Activated T-cell treated with anti-CD3 and anti-CD28 coated beads for 24 hours (primary cell): ENCODE results near the gene CALN1.

ENCODE experiments used
- DNase-seq: peaks from one replicate; pipeline ENCODE4 v3.0.0-alpha.2; 2020; ENCODE audit warnings: low read depth

Gene CALN1

DNA sequence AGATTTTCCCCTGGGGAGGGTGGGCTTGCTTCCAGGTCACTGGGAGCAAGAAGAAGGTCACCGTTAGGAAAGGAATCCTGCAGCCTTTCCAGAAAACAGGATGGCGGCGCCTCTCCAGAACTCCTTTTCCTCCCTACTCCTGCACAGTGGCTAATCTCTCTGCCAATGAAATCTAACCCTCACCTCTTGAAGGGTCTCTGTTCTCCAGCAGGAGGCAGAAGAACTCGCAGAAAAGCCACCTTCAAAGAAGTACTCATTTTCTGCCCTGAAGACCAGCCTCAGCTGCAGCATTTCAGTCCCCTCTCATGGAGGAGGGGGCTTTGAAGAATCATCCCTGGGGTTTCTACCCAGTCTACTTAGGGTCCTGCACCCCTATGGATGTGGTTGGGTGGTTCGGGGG lies 626.9 kb downstream of the CALN1 start:
- no peak for DNase-seq

DNA sequence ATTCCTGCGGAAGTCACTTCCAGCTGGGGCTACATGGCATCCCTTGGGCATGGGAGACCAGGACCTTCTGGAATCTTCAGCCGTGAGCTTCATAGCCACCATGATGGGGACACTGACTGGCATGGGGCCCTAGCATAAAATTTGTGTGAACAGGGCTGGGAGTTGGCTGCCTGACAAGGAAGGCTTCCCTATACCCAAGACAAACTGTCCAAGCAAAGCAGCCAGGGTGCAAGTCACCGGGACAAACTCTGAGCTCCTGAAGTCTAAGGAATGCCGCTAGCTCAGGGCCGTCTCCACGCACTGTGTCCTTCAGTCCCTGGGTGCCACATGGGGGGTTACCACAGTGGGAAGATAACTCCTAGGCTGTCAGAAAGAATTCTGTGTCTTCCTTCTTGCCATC lies 627.4 kb downstream of the CALN1 start:
- no peak for DNase-seq

DNA sequence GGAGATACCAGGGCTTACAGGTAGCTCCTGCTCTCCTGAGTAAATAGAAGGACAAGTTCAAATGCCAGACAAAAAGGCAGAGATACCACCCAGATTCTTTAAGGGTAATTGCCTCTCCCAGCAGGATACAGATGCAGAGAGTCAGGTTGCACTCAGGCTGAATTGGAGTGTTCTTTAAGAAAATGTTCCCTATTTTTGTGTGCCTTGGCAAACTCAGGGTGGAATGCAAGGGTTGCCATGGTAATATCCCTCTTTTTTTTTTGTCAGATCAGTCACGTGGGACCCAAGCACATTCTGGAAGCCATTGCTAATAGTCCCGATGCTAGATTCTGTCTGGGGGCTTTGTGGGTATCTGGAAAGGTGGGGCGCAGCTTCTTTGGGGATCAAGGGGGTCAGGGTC lies 628.0 kb downstream of the CALN1 start:
- DNase-seq: no peak

DNA sequence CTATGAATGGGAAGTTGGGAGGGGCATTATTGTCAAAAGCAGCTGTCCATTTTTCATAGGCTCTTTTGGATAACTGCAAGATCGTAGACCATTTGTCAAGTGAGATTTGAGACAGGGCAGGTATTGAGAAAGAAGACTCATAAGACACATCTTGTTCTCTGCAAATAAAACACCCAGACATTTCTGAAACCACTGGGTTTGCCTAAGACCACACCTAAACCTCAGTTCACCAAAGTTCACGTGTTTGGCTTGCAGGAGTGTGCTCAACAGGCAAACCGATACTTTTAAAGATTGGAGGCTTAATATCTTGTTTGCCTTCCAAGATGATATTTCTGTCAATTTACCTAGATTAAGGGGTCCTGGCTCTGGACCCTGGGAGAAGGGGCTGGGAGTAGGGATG lies 628.4 kb downstream of the CALN1 start:
- no peak for DNase-seq

DNA sequence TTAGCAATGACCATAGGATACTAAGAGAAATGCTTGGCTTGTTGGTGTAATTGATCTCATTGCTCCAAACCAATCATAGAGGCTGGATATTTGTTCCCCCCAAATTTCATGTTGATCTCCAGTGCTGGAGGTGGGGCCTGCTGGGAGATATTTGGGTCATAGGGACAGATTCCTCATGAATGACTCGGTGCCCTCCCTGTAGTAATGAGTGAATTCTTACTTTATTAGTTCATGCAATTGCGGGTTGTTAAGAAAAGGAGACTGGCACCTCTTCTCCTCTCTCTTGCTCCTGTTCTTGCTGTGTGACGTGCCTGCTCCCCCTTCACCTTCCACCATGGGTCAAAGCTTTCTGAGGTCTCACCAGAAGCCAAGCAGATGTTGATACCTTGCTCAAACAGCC lies 630.1 kb downstream of the CALN1 start:
- no peak for DNase-seq

DNA sequence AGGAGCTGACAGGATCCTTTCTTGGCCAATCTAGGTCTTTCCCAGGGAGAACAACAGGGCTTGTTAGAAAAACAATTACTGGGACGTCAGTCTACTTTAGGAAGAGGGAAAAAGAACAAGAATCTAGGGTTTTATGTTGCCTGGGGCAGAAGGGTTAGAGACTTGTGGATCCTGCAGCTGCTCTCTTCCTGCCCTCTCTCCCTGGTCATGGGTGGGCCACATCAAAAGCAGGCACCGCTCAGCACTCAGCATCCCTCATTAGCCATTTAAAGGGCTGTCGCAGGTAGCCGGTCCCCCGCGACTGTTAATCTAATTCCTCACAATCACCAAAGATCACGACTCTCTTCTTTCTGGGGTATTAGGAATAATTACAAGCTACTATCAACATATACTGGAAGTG lies 631.9 kb downstream of the CALN1 start:
- DNase-seq: no peak

DNA sequence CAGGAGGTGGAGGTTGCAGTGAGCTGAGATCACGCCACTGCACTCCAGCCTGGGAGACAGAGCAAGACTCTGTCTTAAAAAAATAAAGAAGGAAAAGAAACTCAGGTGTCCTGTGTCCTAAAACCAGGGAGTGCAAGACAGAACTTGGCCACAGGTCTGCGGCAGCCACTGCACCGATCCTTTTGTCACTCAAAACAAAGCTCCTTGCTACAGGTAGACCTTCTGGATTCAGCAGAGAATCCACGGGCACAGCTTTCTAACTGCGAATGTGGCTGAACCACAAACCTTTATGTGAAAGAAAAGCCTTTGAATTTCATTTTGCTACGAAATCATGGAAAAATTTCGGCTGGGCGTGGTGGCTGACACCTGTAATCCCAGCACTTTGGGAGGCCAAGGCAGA lies 634.9 kb downstream of the CALN1 start:
- no peak for DNase-seq

DNA sequence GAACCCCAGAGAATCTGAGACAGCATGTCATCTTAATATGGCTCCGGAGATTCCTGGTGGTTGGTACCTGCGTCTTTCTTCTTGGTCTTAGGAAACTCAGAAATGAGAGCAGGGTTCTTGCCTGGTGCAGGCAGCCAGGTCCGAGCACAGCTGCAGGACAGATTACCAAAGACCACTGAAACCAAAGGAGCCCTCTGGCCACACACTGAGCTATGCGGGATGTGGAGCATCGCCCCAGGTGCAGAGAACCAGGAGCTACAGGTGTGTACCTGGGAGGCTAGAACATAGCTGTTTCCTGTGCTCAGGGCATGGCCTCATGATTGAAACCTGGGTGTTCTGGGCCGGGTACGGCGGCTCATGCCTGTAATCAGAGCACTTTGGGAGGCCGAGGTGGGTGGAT lies 635.4 kb downstream of the CALN1 start:
- DNase-seq: no peak

DNA sequence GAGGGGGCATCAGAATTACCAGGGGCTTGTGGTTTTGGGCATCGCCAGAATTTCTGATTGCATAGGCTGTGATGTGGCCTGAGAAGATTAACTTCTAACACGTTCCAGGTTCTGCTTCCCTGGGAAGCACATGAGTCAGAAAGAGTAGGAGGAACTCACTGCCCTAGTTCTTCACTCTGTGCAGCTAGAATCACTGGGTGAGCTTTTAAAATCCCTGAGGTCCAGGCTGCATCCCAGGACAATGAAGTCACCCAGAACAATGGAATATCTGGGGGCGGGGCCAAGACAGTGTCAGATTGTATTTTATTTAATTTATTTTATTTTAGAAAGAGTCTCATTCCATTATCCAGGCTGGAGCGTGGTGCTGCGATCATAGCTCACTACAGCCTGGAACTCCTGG lies 636.5 kb downstream of the CALN1 start:
- DNase-seq: no peak

DNA sequence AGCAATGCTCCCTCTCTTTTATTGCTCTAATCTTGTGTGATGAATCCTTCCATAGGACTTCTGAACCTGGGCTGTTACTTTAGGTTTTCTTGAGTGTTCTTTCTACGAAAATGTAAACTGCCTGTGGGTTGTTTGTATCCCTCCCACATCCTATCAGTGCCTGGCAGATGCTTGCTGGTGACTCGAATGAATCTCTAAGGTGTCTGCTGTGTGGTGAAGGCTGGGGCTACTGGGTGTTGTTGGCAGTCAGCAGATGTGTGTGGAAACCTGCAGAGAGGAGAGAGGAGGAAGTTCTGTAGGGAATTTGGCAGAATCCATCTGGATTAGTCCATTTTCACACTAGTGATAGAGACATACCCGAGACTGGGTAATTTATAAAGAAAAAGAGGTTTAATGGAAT lies 639.4 kb downstream of the CALN1 start:
- no peak for DNase-seq

DNA sequence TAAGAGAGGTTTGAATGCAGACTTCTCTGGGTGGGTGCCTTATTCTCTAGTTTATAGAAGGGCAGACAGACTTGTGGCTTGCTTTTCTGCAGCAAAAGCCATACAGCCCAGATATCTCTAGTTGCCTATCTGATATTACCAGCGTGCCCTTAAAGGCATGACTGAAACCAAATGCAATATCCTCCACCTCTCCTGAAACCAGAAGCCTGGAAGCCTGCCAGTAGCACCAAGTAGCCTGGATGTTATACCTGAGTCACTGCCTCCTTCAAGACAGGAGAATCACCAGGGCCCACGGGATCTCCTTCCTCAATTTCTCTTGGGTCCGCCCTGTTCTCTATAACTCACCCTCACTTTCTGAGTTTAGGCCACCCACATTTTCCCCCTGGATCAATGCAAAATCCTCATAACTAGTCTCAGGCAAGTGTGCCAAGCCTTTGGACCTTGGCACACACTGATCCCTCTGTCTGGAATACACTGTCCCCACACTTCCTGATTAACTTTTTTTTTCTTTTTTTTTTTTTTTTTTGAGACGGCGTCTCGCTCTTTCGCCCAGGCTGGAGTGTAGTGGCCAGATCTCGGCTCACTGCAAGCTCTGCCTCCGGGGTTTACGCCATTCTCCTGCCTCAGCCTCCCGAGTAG lies 641.8 kb downstream of the CALN1 start:
- no peak for DNase-seq

DNA sequence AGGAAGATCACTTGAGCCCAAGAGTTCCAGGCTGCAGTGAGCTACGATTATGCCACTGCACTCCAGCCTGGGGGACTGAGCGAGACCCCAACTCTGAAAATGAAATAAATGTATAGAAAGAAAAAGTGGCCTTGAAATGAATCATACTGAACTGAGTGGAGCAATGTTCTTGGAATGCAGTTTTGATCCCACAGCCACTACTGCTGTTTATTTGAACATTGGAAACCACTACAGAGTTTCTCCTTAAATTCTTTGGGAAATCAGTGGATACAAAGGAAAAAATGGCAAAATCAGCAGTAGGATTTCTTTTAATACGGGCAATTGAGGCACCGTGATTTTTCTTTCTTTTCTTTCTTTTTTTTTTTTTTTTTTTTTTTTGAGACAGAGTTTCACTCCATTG lies 642.8 kb downstream of the CALN1 start:
- DNase-seq: no peak

DNA sequence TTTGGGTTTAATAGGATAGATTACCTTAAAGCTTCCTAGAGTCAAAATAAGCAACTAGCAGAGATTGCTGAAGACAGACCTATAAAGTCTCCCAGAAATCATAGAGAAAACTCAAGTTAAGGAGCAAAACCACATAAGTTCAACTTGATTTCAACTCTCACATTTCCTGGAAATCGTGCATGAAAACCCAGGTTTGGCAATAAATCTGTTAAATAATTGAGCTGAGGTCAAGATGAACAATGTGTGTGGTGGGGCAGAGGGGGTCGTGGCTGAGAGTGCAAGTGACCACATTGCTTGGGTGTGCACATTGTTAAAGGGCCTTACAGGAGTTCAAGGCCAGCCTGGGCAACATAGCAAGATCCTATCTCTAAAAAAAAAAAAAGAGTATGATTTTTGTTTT lies 643.7 kb downstream of the CALN1 start:
- DNase-seq: no peak

DNA sequence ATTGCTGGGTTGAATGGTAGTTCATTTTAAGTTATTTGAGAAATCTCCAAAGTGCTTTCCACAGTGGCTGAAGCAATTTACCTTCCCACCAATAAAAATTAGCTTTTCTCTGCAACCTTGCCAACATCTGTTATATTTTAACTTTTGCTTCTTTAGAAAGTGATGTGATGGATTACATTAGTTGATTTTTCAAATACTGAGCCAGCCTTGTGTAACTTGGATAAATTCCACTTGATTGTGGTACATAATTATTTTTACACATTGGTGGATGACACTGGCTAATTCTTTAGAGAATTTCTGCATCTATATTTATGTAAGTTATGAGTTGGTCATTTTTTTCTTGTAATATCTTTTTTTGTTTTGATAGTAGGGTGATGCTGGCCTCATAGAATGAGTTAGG lies 646.1 kb downstream of the CALN1 start:
- DNase-seq: no peak

DNA sequence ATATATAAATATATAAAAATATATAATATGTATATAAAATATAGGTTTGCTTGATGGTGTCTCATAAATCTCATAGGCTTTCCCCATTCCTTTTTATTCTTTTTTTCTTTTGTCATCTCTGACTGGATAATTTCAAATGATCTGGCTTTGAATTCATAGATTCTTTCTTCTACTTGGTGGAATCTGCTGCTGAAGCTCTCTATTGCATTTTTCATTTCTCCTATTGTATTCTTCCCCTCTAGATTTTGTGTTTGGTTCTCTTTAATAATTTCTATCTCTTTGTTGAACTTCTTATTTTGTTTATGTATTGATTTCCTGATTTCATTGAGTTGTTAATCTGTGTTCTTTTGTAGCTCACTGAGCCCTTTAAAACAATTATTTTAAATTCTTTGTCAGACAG lies 650.8 kb downstream of the CALN1 start:
- DNase-seq: no peak

DNA sequence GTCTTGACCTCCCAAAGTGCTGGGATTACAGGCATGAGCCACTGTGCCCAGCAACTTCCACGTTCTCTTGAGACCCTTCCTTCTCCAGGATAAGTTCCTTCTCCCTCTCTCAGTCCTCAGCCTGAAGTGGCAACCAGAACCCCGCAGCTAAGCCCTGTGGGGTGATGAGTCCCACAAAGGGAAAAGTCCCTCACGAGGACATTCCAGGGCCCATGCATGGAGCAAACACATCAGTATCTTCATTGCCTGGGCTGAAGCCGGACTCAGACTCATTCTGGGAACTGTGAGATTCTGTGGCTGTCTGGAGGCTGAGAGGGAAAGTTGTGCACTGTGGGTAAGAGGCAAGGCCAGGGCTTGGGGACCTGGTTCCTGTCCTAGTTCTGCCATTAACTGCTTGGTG lies 657.3 kb downstream of the CALN1 start:
- no peak for DNase-seq

DNA sequence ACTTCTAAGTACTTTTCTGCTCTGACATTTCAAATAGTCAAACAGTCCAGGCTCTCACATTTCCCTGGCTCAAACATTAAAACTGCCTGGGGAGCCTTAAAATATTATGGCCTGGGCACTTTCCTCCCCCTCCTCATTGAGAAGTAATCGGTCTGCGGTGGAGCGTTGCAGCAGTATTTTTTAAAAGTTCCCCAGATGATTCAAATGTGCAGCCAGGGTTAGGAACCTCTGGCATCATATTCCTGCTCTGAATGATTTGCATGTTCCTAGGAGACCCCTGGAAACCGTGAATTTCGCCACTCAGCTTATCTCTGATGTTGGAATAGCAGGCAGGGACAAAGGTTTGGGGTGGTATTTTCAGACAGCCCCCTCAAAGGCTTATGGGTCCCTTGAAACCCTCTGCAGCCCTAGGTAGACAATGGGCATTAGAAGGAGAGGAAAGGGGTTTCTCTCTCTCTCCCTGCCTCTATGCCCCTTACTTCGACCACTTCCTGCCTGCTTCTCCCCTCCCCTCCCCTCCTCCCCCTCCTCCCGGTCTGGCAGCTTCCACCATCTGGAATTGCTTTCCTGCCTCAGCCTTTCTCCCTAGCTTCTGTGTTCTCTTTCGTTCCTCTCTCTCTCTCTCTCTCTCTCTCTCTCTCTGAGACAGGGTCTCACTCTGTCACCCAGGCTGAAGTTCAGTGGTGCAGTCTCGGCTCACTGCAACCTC lies 658.0 kb downstream of the CALN1 start:
- no peak for DNase-seq

DNA sequence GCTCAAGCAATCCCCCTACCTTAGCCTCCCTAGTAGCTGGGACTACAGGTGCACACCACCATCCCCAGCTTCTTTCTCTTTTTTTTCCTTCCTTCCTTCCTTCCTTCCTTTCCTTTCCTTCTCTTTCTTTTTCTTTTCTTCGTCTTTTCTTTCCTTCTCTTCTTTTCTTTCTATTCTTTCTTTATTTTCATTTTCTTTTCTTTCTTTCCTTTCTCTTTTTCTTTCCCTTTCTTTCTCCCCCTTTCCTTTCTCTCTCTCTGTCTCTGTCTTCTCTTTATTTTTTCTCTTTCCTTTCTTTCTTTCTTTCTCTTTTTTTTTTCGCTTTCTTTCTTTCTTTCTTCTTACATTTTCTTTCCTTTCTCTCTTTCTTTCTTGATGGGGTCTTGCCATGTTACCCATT lies 658.9 kb downstream of the CALN1 start:
- no peak for DNase-seq

DNA sequence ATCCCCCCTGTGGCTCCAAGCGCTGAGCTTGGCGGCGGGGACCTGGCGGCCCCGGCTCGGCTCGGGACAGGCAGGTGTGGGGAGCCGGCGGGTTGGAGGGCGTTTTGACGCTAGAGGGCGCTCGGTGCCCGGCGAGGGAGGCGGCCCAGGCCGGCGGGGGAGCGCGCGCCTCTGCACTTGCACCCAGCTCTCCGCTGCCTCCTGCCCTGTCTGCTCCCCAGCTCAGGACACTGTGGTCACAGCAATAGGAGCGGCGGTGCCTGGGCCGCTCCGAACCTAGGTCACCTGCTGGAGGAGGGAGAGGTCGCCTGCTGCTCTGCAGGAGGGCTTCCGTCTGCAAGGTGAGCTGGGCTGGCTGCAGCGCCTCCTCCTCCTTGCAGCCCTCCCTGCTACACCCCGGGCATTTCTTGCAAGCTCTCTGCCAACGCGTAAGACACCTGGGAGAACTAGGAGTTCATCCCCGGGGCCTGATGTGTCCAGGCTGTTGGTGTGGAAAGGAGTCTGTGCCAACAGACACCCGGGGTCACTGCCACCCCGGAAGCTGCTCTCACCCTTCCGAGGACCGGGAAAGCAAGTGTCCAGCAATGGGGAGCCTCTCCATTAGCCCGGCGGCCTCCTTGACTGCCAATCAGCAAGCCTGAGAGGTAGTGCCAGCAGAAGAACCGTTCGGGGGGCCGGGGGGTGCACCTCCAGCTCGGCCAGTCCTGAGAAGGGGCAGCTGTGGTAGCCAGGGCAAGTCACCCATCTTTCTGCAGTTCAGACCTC lies 659.8 kb downstream of the CALN1 start:
- no peak for DNase-seq

DNA sequence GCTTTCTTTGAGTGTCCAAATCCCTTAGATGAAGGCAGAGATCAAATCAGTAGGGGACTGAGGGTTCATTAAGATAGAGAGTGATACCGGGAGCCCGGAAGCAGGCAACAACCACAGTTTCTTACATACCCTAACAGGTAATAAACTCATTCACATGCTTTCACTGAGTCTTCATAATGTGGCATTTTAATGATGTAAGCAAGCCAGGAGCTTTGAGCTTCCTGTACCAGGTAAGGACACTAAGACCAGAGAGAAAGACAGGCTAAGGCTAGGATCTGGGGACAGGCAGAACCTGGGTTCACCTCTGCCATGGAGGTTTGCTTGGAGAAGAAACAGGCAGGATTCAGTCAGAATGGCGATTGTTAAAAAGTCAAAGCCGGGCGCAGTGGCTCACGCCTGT lies 661.8 kb downstream of the CALN1 start:
- no peak for DNase-seq

DNA sequence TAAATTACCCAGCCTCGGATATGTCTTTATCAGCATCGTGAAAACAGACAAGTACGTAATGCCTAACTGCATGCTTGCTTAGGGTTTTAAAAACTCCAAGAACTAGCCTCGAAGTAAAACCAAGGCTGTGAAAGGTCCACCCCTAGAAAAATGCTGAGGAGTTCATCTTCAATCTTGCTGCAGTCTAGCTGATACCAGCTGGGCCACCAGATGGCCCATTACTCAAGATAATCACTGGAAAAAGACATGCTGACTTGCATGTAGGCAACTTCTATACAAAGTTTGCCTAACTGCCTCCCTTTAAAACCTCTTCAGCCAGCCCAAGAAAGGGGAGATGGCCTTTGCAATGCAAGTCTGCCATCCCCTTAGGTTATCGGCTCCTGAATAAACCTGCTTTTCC lies 666.1 kb downstream of the CALN1 start:
- DNase-seq: no peak

DNA sequence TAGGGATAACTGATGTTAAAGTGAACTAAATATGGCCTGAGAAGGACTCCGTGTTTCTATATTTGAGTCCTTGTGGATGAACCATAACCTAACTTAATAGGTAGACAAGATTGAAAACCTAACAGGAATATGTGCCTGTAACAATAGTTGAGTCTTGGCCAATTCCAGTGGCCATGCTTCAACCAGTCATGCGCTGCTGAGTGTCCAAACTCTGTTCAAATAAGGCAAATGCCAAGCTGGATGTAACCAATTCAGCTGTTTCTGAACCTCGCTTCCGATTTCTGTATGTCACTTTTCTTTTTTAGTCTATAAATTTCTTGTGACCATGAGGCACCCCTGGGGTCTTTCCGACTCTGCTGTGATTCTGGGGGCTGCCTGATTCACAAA lies 672.0 kb downstream of the CALN1 start:
- DNase-seq: no peak

DNA sequence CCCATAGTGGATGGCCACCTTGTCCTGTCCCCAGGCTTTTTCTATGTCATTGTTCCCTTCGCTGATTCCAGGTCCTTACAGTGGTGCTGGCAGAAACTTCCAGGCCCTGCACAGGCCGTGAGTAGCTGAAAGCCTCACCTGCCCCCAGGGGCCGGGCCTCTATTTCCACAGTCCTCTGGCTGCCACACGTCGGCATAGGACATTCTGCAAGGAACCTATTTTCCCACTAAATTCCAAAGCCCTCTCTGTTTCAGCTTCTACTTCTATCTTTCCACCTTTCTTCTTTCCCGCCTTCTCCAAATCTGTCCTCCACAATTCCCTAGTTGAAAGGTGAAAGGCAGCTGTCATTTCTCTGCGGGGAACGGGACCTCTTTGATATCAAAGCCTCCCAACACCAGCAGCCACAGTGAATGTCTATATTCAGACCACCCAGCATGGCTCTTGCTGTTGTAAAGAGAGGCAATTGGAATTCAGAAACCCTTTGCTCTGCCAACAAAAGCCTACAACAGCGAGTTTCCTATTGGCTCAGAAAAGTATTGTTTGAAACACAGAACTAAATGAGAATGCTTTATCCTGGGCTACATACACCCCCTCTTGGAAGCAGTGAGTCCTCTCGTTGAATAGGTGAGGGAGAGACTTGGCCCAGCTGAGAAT lies 672.5 kb downstream of the CALN1 start:
- no peak for DNase-seq
